ENCODE results near the gene ABCB8.

Gene ABCB8

DNA sequence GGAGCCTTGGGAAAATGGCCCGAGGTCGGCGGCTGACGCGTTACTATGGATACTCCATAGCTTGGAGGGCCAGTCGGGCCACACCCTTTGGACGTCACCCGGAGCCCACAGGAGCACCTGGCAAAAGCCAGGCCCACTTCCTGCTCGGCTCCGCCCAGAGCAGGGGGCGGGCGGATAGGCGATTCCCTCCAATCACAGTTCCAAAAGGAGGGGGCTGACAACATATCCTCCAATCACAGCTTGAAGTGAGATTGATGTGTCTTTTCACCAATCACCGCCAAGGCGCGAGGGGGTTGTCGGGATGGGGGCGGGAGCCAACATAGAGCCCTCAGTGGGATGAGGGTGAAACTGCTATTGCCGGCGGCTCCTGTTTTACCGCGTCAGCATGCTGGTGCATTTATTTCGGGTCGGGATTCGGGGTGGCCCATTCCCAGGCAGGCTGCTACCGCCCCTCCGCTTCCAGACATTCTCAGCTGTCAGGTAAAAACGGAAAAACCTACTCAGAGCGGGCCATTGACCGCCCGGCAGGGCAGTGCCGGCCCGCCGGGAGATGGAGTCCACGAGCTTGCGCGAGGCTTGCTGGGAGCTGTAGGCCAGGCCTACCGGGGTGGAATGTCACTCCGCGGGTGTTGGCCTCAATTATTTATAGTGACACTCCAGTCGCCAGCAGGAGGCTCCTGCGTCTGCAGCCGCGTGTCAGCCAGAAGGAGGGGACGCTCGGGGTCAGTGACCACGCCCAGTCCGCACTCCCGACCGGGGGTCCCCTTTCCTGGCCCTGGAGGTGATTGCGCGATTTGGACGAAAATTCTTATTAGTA lies at the start of gene ABCB8:
Gene ABCB8, plus strand, starts transcription at position 320 of the 817 bp plus-strand sequence. Its CDS starts 66 bp downstream, at position 386.
- DNase-seq, result peak; percentile 99

DNA sequence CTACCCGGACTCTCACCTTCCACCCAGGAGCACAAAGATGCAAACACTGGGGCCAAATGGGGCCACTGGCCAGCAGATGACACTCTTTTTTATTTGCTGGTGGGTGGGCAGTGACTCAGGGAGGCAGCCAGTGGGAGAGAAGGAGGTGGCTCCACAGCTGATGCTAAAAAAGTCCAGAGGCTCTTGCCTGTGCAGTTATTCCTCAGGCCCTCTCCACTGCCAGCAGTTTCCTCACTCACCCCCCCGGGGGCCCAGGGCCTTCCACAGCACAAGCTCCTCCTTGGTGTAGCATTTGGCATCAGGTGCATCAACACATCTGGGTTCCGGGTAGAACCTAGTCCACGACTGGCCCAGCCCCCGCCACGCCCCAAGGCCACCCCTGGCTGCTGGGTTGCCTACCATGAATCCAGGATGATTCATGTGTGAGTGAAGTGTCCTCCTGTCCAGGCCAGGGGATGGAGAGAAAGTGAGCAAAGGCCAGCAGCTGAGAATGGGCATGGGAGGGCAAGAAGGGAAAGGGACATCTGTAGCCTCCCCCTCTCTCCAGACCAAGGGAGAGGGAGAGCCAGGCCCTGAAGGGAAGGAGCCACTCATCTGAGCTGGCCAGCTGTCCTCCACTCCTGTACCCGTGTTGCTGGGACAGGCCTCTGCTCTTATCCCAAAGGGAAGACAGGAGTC lies 48.4 kb upstream of the ABCB8 start:
- no peak for DNase-seq

DNA sequence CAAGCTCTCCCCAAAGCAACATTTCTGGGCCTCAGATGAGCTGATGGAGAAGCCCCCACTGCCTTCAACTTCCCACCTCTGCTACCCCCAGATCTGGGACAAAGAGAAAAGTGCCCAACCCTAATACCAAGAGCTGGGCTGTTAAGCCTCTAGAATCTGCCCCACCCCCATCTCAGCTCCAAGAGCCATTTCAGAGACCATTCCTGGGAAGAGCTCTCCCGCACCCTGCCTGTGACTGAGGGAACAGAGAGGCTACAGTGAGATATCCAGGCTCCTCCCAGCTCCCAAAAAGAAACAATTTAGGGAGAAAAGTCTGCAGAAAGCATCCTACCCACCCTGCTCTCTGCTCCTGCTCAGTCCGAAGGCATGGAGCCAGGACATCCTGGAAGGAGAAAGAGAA lies 47.6 kb upstream of the ABCB8 start:
- DNase-seq, result no peak

DNA sequence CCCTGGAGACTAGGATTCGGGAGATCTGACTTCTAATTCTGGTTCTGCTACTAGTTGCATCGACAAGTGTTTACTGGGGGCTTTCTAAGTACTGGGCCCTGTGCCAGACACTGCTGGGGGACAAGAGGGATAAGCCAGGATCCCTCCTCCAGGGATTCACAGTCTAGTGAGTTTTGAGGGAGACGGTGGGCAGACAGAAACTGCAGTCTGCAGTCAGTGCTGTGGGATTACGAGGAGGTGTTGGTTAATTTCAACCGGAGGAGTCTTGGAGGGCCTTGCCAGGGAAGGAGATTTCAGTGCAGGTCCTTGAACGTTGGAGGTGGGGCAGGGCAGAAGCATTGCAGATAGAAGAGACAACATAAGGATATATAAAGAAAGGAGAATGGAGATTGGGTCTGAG lies 46.6 kb upstream of the ABCB8 start:
- DNase-seq, result no peak

DNA sequence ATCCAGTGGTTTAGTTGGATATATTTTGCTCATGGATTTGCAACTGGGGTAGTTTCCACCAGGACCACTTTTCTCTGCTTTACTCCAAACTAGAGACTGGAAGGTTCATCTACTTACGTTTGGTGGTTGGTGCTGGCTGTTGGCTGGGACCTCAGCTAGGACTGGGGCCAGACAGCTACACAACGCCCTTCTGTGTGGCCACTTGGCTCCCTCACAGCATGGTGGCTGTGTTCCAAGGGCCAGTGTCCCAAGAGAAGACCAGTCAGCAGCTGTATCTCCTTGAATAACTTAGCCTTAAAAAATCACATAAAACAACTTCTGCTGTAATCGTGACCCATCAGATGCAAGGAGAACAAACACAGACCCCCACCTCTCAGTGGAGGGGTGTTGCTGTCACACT lies 45.9 kb upstream of the ABCB8 start:
- DNase-seq, result no peak

DNA sequence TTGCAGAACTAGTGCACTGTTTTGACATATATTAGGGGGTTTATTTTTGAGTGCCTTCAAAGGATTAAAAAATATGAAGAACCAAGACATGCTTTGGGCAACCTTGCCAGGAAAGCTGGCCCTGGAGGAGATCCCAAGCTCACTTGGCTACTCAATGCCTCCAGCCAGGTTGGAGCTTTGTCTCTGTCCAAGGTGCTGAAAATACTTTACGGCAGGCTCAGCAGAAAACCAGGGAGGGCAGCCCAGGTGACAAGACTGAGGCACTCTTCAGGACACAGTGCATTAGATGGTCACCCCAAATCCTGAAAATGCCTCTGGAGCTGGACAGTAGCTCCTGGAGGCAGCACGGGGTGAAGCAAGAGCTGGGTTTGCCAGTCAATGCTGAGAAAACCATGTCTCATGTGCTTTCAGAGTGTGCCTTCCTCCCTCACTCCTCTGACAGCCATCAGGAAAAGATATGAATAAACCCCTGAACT lies 44.3 kb upstream of the ABCB8 start:
- no peak for DNase-seq

DNA sequence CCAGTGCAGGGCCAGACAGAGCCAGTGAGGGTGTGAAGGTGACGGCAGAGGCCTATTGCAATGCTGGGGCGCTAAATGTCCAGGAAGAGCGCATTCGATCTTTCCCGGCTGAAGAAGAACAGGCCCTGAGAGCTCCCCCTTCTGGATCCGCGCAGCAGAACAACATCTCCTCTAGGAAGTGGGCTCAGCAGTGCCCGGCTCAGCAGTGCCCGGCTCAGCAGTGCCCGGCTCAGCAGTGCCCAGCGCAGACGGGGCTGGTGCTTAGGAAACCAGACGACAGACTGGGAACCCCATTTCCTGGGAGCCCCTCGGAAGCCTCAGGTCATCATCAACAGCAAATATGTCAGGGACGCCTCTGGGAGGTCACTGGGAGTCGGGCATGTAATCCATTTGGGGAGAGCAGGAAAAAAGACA lies 42.1 kb upstream of the ABCB8 start:
- peak; percentile 29 for DNase-seq

DNA sequence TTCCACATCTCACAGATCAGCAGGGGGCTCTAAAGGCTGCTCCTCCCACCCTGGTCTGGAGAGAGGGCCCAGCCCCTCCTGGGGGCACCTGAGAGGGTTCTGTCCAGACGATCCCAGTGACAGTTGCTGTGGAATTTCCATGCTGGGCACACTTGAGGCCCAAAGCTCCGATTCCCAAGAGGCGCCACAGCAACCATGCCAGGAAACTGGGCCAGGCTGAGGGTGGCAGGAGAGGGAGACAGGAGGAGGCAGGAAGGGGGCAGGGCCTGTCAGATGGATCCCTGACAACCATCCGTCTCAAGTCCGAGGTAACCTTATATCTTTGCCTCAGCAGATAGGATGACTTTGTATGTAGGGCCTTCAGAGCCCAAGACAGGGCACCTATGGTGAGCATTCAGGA lies 41.7 kb upstream of the ABCB8 start:
- no peak for DNase-seq

DNA sequence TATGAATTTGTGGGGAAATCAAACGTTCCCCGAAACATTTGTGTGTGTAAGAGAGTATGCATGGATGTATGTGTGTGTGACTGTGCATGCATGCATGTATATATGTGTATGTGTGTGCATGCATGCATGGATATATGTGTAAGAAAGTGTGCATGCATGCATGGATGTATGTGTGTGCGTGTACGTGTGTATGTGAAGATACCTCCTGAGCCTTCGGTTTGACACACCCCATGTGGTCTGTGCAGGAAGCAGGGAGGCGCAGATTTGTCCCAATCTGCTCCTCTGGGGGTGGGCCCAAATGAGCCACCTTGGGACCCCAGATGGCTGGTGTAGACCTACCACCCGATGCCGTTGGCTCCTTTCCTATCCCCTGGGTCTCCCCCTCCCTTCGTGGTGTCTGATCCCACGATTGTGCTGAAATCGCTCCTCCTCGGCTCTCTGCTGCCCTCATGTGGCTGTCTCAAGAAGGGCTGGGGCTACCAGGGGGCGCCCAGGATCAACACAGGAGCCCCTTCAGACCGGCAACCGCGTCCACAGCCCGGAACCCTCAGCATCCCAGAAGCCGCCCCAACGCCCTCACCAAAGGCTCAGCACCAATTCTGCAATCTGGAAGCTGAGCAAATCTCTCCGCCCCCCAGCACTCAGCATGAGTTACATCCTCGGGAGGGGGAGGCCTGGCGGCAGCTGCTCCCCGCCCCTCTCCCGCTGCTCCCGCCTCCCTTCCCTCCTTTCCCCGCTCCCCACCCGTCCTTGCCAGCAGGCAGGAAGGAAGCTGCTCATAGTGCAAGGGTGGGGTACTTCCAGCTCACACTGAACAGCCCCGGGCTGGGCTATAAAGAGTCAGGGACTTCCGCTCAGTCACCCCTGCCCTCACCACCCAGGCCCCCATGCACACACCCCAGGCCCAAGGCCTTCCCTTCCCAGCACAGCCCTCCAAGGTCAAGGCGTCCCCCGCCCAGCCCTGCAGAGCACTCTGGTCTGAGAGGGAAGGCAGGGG lies 39.7 kb upstream of the ABCB8 start:
- no peak for DNase-seq

DNA sequence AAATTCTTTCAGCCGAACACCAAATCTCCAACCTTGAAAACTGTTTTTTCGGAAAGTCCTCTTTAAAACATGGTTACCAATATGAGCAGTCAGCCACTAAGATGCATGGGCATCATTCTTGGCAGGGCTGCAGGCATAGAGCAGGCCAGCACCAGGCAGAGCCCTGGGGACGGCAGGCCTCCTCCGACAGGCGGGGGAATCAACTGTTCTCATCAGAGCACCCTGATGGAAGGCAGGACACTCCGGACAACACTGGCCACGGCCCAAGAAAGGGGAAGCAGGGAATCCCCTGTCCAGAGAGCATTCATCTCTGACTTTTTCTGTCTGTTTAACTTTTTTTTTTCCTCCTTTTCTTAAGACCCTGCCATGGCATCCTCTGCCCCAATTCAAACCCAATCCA lies 38.8 kb upstream of the ABCB8 start:
- no peak for DNase-seq

DNA sequence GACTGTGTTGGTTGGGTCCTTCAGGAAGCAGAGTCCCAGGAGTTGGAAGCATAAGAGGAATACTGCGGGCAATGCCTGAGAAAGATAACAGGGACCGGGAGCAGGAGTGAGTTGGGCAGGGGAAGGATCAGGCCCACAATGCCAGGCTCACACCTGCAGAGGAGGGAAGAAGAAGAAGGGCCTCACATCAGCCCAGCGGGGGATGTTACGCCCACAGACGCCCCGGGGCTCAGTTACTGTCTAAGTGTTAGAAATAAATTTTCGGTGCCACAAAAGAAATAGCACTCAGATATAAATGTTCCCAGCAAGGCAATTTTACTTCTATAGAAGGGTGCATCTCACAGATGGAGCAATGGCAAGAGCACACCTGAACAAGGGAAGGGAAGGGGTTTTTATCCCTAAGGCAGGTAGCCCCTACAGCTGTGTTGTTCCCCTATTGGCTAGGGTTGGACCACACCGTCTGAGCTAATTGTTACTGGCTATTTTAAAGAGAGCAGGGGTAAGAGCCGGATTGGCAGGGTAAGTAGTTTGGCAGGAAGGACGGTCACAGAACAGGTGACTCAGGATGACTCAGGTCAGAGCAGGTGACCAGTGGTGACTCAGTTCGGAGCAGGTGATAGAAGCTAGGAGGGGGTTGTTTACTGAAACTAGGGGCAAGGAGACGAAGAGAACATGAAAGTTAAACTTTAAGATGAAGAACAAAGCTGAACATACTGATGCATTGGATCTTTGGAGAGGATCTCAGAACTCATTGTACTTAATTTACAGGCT lies 37.6 kb upstream of the ABCB8 start, which contains the start of gene NOS3:
Gene NOS3, plus strand, starts transcription at position 602 of the 771 bp plus-strand sequence. CDS start 2,787 bp downstream, outside the sequence.
- no peak for DNase-seq

DNA sequence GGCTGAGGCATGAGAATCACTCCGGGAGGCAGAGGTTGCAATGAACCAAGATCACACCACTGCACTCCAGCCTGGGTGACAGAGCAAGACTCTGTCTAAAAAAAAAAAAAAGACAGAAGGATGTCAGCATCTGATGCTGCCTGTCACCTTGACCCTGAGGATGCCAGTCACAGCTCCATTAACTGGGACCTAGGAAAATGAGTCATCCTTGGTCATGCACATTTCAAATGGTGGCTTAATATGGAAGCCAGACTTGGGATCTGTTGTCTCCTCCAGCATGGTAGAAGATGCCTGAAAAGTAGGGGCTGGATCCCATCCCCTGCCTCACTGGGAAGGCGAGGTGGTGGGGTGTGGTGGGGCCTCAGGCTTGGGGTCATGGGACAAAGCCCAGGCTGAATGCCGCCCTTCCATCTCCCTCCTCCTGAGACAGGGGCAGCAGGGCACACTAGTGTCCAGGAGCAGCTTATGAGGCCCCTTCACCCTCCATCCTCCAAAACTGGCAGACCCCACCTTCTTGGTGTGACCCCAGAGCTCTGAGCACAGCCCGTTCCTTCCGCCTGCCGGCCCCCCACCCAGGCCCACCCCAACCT lies 36.1 kb upstream of the ABCB8 start:
- no peak for DNase-seq

DNA sequence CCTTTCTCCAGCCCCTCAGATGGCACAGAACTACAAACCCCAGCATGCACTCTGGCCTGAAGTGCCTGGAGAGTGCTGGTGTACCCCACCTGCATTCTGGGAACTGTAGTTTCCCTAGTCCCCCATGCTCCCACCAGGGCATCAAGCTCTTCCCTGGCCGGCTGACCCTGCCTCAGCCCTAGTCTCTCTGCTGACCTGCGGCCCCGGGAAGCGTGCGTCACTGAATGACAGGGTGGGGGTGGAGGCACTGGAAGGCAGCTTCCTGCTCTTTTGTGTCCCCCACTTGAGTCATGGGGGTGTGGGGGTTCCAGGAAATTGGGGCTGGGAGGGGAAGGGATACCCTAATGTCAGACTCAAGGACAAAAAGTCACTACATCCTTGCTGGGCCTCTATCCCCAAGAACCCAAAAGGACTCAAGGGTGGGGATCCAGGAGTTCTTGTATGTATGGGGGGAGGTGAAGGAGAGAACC lies 35.4 kb upstream of the ABCB8 start:
- no peak for DNase-seq

DNA sequence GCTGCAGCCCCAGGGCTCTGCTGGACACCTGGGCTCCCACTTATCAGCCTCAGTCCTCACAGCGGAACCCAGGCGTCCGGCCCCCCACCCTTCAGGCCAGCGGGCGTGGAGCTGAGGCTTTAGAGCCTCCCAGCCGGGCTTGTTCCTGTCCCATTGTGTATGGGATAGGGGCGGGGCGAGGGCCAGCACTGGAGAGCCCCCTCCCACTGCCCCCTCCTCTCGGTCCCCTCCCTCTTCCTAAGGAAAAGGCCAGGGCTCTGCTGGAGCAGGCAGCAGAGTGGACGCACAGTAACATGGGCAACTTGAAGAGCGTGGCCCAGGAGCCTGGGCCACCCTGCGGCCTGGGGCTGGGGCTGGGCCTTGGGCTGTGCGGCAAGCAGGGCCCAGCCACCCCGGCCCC lies 34.7 kb upstream of the ABCB8 start:
- DNase-seq, result no peak

DNA sequence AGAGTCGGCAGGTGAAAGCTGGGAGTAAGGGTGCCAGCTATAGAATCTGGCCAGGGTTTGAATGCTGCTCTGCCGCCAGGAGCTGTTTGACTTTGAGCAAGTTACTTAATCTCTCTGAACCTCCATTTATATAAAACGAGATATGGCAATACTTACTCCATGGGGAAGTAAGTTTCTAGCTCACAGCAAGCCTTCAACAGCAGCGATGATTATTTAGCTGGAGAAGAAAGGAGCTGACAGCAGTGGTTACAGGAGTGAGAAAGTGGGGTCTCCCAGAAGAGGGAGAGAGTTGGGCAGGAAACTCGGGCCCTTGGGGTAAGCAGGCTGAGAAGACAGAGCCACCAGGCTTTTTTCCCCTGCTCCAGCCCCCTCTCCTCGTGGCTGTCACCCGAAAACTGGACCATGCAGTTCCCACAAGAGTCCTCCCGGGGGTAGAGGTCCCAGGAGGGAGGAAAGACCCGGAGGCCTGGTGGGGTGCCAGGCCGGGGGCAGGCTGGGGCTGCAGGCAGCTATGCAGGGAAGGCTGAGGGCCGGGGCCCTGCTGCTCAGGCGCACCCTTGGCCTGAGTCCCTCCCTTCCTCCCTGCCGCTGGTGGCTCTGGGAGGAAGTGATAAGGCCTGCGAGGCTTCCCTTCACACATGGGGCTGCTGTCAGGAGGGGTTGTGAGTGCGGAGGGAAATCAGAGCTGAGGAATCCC lies 34.0 kb upstream of the ABCB8 start:
- DNase-seq, result peak; percentile 85

DNA sequence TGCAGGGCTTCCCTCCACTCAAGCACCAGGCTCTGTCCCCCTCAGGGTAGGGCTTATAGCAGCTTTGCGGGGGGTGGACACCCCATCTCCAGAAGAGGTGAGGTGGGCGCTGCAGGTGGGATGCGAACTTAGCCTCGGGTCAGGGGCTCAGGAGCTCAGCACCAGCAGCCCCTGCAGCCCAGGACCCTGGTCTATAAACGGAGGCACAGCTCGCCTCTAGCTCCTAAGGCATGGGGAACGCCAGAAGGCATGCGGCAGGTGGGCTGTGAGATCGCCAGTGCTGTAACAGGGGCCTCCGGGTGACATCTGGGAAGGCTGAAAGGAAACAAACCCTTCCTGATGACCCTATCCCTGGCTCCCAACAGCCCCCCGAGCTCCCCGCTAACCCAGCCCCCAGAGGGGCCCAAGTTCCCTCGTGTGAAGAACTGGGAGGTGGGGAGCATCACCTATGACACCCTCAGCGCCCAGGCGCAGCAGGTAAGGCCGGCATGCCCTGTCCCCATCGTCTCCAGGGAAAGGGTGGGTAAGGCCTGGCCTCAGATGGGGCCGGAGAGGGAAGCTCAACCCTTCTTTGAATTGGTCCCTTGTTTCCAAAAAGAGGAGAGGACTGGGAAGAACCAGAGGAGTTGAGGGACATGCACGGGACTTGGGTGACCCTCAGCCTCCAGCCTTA lies 33.3 kb upstream of the ABCB8 start:
- DNase-seq, result no peak

DNA sequence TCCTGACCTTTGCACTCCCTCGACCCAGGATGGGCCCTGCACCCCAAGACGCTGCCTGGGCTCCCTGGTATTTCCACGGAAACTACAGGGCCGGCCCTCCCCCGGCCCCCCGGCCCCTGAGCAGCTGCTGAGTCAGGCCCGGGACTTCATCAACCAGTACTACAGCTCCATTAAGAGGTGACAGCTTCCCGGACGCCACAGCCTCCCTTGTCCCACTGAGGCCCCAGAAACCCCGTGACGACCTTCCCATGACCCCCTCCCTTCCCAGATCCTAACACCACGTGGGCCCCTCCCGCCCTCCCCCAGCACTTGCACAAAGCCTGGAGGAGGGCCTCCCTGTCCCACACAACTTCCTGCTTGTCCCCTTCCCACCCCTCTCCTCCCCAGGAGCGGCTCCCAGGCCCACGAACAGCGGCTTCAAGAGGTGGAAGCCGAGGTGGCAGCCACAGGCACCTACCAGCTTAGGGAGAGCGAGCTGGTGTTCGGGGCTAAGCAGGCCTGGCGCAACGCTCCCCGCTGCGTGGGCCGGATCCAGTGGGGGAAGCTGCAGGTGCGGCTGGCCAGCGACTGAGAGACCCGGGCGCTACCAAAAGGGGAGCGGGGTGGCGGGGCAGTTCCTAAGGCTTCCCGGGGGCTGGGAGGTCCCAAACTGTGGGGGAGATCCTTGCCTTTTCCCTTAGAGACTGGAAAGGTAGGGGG lies 31.7 kb upstream of the ABCB8 start:
- DNase-seq, result peak; percentile 43

DNA sequence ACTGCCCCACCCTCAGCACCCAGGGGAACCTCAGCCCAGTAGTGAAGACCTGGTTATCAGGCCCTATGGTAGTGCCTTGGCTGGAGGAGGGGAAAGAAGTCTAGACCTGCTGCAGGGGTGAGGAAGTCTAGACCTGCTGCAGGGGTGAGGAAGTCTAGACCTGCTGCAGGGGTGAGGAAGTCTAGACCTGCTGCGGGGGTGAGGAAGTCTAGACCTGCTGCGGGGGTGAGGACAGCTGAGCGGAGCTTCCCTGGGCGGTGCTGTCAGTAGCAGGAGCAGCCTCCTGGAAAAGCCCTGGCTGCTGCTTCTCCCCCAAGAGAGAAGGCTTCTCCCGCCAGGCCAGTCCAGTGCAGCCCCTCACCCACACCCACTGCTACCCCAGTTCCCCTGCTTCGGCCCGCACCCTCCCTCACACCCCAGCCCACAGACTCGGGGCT lies 31.2 kb upstream of the ABCB8 start:
- peak; percentile 42 for DNase-seq

DNA sequence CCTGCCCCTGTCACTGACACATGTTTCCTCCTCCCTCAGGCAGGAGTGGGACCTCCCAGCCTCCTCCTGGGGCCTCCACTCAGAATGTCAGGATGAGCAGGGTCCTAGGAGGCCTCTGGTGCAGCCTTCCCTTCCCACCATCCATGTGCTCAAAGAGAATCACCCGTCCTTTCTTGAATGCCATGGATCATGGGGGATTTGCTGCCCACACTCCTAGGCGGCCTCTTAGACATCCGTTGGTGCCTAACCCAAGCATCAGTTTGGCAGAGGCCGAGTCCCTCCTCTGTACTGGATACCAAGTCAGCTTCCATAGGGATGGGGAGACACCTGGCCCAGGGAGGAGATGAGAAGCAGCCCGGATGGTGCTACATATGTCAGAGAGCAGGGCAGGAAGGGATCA lies 30.4 kb upstream of the ABCB8 start:
- DNase-seq, result no peak

DNA sequence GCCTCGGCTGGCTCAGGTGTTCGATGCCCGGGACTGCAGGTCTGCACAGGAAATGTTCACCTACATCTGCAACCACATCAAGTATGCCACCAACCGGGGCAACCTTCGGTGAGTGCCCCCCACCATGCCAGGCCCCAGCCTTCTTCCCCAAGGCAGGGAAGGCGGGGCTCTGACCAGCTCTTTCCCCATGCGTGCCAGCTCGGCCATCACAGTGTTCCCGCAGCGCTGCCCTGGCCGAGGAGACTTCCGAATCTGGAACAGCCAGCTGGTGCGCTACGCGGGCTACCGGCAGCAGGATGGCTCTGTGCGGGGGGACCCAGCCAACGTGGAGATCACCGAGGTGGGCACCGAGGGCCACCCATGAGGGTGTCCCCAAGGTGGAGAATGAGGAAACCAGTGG lies 29.9 kb upstream of the ABCB8 start:
- DNase-seq, result no peak

All from GF-D8 (cell line).